Measurements from ENCODE around the gene PLEKHA4.

The PLEKHA4 gene

DNA sequence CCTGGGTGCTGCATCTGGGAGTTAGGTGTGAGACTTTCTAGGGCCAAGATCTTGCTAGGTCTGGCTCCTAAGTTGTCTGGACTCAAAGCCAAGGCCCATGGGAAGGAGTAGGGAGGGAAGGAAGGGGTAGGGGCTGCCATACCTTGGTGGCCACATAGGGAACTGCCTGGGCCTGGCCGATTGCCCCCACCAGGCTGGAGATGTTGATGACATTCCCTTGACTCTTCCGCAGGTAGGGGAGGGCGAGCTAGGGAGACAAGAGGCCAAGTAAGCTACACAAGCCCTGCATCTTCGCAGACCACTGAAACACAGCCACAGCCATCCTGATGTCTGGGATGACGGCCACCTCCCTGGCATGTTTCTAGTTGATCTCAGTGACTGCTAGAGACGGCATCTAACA is 53.5 kb downstream of the PLEKHA4 start:
- no peaks in the 10 kb centered on the region for H4K20me1 ChIP-seq
- H3K36me3 ChIP-seq, result no peaks in the 10 kb centered on the region
- TF ChIP-seq Cebpa-rat (IDR thresholded peaks at IDR 0.05), result no peak
- H3K4me3 ChIP-seq, result no peak overlapping the region
- H3K9ac ChIP-seq, result 0 out of 2 replicates have a peak overlapping the region, but pooled peaks have one; percentile 29
- peak overlapping the region; percentile 74 for H3K27ac ChIP-seq
- no peaks in the 10 kb centered on the region for H3K9me3 ChIP-seq
- no peaks in the 10 kb centered on the region for H3K27me3 ChIP-seq
- peak overlapping the region; percentile 63; the same call in 1 of the 2 replicates for H3K4me2 ChIP-seq
- H3K4me1 ChIP-seq, result peaks cover 62% of the 10 kb centered on the region

DNA sequence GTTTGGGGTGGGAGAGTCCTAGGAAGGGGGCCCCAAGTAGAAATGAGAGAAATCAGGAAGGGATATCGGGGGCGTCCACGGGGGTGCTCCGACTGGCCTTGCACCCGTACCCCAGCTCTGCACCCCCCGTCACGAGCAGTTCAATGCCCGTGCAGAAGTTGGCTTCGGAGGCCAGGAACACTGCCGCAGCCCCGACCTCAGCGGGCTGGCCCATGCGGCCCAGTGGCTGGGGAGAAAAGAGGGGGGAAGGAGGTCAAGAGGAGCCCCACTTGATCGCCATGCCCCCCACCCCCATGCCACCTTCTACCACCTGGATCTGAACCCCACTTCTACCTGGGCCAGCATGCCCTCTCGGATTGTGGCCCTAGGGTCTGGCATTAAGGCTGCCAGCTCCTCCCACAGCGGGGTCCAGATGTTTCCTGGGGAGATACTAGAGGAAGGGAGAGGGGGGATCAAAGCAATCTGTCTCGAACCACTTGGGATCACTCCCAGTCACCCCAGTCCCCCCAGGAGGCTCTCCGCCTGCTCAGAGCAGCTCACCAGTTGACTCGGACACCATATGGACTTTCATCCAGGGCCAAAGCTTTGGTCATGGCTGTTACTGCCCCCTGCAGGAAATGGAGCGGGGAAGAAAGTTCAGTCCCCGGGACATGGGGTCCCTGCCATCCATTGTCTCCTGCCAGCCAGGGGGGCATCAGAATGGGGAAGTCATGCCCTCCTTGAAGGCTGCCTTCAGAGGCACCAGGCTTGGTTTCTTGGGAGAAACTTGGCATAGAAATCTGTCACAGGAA is 55.1 kb downstream of the PLEKHA4 start:
- peak overlapping the region; percentile 98 for H3K4me2 ChIP-seq
- H3K9ac ChIP-seq, result no peak overlapping the region
- H3K27ac ChIP-seq, result 0 out of 2 replicates have a peak overlapping the region, but pooled peaks have one; percentile 25
- no peak overlapping the region; the same call in 1 of the 2 replicates for H3K4me3 ChIP-seq
- H3K36me3 ChIP-seq, result no peaks in the 10 kb centered on the region
- peaks cover 6% of the 10 kb centered on the region; the same call in 1 of the 2 replicates for H4K20me1 ChIP-seq
- H3K27me3 ChIP-seq, result no peaks in the 10 kb centered on the region
- no peaks in the 10 kb centered on the region for H3K9me3 ChIP-seq
- no peak for TF ChIP-seq Cebpa-rat (IDR thresholded peaks at IDR 0.05)
- peaks cover 73% of the 10 kb centered on the region for H3K4me1 ChIP-seq

DNA sequence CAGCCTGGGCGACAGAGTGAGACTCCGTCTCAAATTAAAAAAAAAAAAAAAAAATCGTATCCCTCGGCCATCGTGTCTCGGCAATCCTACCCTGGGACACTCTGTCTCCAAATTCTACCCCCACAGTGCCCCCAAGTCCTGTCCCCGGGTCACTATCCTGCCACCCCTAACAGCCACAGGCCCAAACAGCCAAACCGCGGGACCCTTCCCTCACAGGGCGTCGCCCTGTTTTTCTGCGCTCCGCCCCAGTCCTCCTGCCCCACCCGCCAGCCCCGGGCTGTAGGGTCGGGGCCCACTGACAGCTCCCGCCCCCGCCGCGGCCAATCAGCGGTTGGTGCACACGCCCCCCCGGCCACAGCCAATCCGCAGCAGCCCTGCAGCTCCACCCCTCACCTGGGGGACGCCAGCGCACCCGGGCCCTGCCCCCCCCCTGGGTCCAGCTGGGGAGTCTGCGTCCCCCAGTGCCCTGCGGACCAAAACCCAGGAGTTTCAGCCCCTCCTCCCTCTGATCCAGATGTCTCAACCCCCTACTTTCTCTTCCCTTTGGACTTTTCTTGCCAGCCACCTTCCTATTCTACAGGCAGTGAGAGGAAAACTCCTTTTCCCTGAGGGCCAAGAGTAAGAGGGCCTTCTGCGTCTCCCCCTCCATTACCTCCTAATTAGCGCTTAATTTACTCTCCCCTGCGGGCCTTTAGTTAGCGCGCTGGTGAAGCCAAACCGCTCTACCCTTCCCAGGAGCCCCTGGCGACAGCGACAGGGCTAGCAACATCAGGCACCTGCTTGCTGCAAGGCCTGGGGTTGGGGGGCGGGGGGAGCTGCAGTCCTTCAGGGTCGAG is 56.1 kb downstream of the PLEKHA4 start:
- no peak for TF ChIP-seq Cebpa-rat (IDR thresholded peaks at IDR 0.05)
- Histone ChIP-seq H3K36me3 (peaks cover 10% of the 10 kb centered on the region), H3K4me1 (peaks cover 82% of the 10 kb centered on the region), H3K4me2 (peak overlapping the region; percentile 98), H4K20me1 (peaks cover 14% of the 10 kb centered on the region; the same call in 1 of the 2 replicates), H3K27ac (peak overlapping the region; percentile 78), H3K9ac (peak overlapping the region; percentile 84), H3K9me3 (no peaks in the 10 kb centered on the region), H3K4me3 (peak overlapping the region; percentile 85), H3K27me3 (no peaks in the 10 kb centered on the region)

DNA sequence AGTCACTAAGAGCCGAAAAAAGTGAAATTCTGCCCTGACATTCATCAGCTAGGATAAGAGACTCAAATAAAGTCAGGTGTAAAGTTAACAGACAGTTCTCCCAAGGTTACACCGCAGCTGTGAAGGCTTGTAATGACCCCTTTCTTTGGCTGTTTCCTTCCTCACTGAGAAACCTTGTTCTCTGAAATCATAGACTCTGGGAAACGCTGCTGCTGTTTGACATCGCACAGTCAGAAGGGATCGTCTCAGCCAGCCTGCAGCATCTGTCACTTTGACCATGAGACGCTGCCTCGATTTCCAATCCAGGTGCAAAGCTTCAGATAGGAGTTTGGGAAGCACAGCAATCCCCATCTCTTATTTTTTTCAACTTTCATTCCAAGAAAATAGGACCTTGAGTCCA is 58.3 kb downstream of the PLEKHA4 start:
- H3K9me3 ChIP-seq, result no peaks in the 10 kb centered on the region
- peaks cover 19% of the 10 kb centered on the region; the same call in 1 of the 2 replicates for H4K20me1 ChIP-seq
- peak overlapping the region; percentile 98 for H3K4me2 ChIP-seq
- peak overlapping the region; percentile 78 for H3K27ac ChIP-seq
- H3K4me1 ChIP-seq, result peaks cover 66% of the 10 kb centered on the region
- H3K27me3 ChIP-seq, result no peaks in the 10 kb centered on the region
- H3K4me3 ChIP-seq, result peak overlapping the region; percentile 85
- H3K9ac ChIP-seq, result peak overlapping the region; percentile 84
- no peak for TF ChIP-seq Cebpa-rat (IDR thresholded peaks at IDR 0.05)
- peaks cover 23% of the 10 kb centered on the region for H3K36me3 ChIP-seq

DNA sequence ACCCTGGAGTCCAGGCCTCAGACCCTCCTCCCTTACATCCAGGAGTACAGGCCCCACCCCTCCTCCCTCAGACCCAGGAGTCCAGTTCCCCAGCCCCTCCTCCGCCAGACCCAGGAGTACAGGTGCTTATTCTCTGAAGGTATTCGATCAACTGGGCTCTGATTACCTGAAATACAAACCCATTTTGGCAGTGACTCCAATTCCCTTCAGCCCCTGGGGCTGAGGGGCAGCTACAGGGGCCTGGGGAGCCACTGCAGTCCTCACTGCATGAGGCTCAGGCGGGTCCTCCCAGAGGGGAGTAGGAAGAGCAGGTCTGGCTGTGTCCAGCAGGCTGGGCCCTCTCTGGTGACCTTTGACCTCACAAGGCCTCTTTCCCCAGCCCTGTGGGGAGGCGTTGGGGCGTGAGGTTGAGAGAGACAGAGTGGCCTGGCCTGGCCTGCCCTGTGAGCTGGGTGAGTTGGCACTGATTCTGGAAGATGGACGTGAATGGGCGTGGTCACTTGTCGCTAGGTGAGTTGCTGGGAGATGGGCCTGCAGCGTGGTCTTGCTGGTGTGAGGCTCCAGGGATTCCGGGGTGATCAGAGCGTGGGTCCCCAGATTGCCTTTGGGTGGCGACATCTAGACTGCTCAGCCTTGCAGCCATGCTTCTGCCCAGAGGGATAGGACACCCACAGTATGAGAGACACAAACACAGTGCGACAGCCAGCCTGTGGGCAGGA is 60.7 kb downstream of the PLEKHA4 start:
- Histone ChIP-seq H4K20me1 (peaks cover 19% of the 10 kb centered on the region; the same call in 1 of the 2 replicates), H3K4me3 (no peak overlapping the region), H3K27me3 (no peaks in the 10 kb centered on the region), H3K36me3 (peaks cover 36% of the 10 kb centered on the region), H3K9ac (no peak overlapping the region), H3K4me2 (no peak overlapping the region), H3K27ac (no peak overlapping the region), H3K4me1 (peaks cover 52% of the 10 kb centered on the region), H3K9me3 (no peaks in the 10 kb centered on the region)
- no peak for TF ChIP-seq Cebpa-rat (IDR thresholded peaks at IDR 0.05)

DNA sequence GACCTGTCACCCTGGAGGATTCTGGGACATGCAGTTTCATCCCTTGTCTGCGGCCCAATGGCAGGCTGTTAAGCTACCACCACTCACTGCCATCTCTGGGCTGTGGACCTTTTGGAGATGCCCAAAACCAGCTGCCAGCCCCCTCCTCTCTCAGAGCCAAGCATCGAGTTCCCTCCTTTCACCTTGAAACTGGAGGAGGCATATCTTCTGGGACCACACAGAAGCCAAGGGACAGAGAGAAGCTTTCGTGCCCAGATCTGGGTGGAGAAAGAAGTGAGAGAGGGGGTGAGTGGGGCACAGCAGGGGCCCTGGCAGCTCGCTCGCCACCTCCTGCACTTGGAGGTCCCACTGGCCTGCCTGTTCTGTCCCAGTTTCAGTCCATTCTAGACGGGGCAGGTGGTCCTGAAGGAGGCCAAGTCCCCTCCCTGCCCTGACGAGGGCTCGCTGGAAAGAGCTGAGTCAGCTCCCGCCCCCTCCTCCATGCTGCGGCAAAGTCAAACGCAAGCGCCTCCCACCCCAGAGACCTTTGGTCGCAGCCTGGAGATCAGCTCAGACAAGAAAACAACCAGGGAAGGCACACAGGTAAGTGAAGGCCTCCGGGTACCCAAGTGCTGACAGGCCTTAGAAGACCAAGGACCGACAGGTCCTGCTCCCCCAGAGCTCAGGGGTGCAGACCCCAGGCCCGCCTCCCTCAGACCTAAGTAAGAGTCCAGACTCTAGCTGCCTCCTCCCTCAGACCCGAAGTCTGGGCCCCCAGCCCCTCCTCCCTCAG is 61.4 kb downstream of the PLEKHA4 start:
- TF ChIP-seq Cebpa-rat (IDR thresholded peaks at IDR 0.05), result no peak
- no peaks in the 10 kb centered on the region for H3K9me3 ChIP-seq
- H3K4me1 ChIP-seq, result peaks cover 45% of the 10 kb centered on the region
- H3K27me3 ChIP-seq, result no peaks in the 10 kb centered on the region
- H3K27ac ChIP-seq, result no peak overlapping the region
- H3K4me3 ChIP-seq, result no peak overlapping the region
- H3K36me3 ChIP-seq, result peaks cover 37% of the 10 kb centered on the region
- H3K9ac ChIP-seq, result no peak overlapping the region
- H4K20me1 ChIP-seq, result peaks cover 19% of the 10 kb centered on the region; the same call in 1 of the 2 replicates
- H3K4me2 ChIP-seq, result no peak overlapping the region

DNA sequence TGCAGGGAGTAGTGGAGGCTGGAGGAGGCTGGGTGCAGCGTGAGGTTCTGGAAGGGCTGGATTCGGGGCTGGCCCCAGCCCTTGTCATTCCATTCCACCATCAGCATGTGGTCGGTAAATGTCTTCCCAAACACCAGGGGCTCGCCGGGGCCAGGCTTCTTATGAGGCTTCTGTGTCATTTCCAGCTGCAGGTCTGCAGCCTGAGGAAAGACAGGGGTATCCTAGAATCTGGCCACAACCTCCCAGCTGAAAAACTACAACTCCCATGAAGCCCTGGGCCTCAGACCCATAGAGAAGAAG is 61.9 kb downstream of the PLEKHA4 start:
- peaks cover 19% of the 10 kb centered on the region; the same call in 1 of the 2 replicates for H4K20me1 ChIP-seq
- no peak overlapping the region for H3K4me3 ChIP-seq
- no peak for TF ChIP-seq Cebpa-rat (IDR thresholded peaks at IDR 0.05)
- H3K4me2 ChIP-seq, result no peak overlapping the region
- no peaks in the 10 kb centered on the region for H3K27me3 ChIP-seq
- H3K4me1 ChIP-seq, result peaks cover 39% of the 10 kb centered on the region
- H3K27ac ChIP-seq, result no peak overlapping the region
- H3K9me3 ChIP-seq, result no peaks in the 10 kb centered on the region
- peaks cover 37% of the 10 kb centered on the region for H3K36me3 ChIP-seq
- no peak overlapping the region for H3K9ac ChIP-seq

DNA sequence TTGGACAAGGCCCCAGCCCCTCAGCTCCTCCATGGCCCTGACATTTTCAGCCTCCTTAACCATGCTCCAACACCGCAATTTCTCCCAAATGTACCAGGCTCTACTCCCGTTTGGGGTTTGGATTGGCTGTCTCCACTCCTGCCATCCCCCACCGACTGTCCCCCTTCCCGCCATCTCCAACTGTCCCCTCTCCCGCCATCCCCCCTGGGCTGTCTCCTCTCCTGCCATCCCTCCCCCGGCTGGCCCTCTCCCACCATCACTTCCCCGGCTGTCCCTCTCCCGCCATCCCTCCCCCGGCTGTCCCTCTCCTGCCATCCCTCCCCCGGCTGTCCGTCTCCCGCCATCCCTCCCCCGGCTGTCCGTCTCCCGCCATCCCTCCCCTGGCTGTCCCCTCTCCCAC is 63.0 kb downstream of the PLEKHA4 start:
- TF ChIP-seq Cebpa-rat (IDR thresholded peaks at IDR 0.05), result no peak
- H3K9ac ChIP-seq, result no peak overlapping the region; the same call in 1 of the 2 replicates

DNA sequence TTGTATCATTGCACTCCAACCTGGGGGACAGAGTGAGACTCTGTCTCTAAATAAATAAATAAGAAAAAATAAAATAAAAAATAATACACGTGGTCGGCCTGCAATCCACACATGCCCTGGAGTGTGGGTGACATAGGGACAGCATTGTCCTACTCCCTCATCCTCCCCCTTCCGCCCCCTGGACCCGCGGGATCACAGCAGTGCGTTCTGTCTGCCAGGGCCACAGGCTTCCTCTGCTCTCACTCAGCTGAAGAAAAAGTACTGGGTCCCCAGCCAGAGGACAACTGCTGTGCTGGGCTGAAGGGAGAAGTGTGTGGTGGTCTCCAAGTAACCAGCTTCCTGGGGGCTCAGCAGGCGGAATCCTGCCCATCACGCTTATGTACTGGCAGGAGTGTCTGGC is 63.9 kb downstream of the PLEKHA4 start:
- no peaks in the 10 kb centered on the region for H3K27me3 ChIP-seq
- no peak overlapping the region for H3K4me3 ChIP-seq
- H3K4me2 ChIP-seq, result 0 out of 2 replicates have a peak overlapping the region, but pooled peaks have one; percentile 7
- peaks cover 39% of the 10 kb centered on the region for H3K4me1 ChIP-seq
- H4K20me1 ChIP-seq, result peaks cover 19% of the 10 kb centered on the region; the same call in 1 of the 2 replicates
- H3K36me3 ChIP-seq, result peaks cover 45% of the 10 kb centered on the region
- no peak for TF ChIP-seq Cebpa-rat (IDR thresholded peaks at IDR 0.05)
- no peak overlapping the region for H3K27ac ChIP-seq
- no peaks in the 10 kb centered on the region for H3K9me3 ChIP-seq
- H3K9ac ChIP-seq, result 0 out of 2 replicates have a peak overlapping the region, but pooled peaks have one; percentile 31

More for the DNA sequence above, 63.0 kb downstream of the PLEKHA4 start:
- no peak overlapping the region for H3K27ac ChIP-seq
- peaks cover 40% of the 10 kb centered on the region for H3K36me3 ChIP-seq
- H3K4me2 ChIP-seq, result no peak overlapping the region
- no peak overlapping the region for H3K4me3 ChIP-seq
- H4K20me1 ChIP-seq, result peaks cover 19% of the 10 kb centered on the region; the same call in 1 of the 2 replicates
- H3K9me3 ChIP-seq, result no peaks in the 10 kb centered on the region
- H3K4me1 ChIP-seq, result peaks cover 39% of the 10 kb centered on the region
- H3K27me3 ChIP-seq, result no peaks in the 10 kb centered on the region
